K562 (cell line): Measurements from ENCODE around the gene IDH2. TPM values are rescaled to one million over a fixed set of nuclear protein-coding genes. Genes with fewer than 3 reads are reported as not detected.

Experiments
- CAMTA2 ChIP-seq: fragments of 250-450 bp; sonication (Bioruptor Pico); conservative IDR thresholded peaks from 2 replicates; pipeline ENCODE4 v1.5.1; 2022
- ESRRA ChIP-seq: fragments of 450-650 bp; IDR thresholded peaks from 2 replicates; pipeline ENCODE4 v1.6.1; 2014; ENCODE audit warnings: low read depth, mild to moderate bottlenecking, moderate library complexity, borderline replicate concordance
- FOXJ3 ChIP-seq: sonication (generic); formaldehyde crosslinking; IDR thresholded peaks from 2 replicates; pipeline ENCODE4 v1.4.0; 2020; ENCODE audit warnings: mild to moderate bottlenecking, missing genetic modification reagents
- MED1 ChIP-seq: sonication (generic); formaldehyde crosslinking; IDR thresholded peaks from 2 replicates; pipeline ENCODE4 v1.8.1; 2023; ENCODE audit warnings: missing genetic modification reagents, borderline replicate concordance
- NCOA4 ChIP-seq: fragments of 450-650 bp; IDR thresholded peaks from 2 replicates; pipeline ENCODE4 v1.6.1; 2018; ENCODE audit warnings: mild to moderate bottlenecking; ENCODE audit not compliant: partially characterized antibody
- OTX1 ChIP-seq: fragments of 450-650 bp; formaldehyde crosslinking; IDR thresholded peaks from 2 replicates; pipeline ENCODE4 v1.4.0; 2022; ENCODE audit warnings: mild to moderate bottlenecking
- RBM17 ChIP-seq: fragments of 200-400 bp; formaldehyde crosslinking; IDR thresholded peaks from 2 replicates; pipeline ENCODE4 v1.6.1; 2017; ENCODE audit warnings: low read depth, mild to moderate bottlenecking, low read length, borderline replicate concordance
- TAF1 ChIP-seq: IDR thresholded peaks from 2 replicates; pipeline ENCODE4 v1.6.1; 2011; ENCODE audit warnings: mild to moderate bottlenecking, low read length, moderate library complexity; ENCODE audit not compliant: insufficient read depth, control insufficient read depth, severe bottlenecking; ENCODE audit errors: extremely low read depth
- TCFL5 ChIP-seq: fragments of 250-450 bp; sonication (Bioruptor Pico); conservative IDR thresholded peaks from 2 replicates; pipeline ENCODE4 v1.6.1; 2021; ENCODE audit warnings: mild to moderate bottlenecking, moderate library complexity, matching md5 sums
- ZNF311 ChIP-seq: fragments of 250-450 bp; sonication (Bioruptor Pico); IDR thresholded peaks from 2 replicates; pipeline ENCODE4 v1.4.0; 2020; ENCODE audit warnings: mild to moderate bottlenecking, moderate library complexity
- polyA plus RNA-seq, 8 experiments: library from polyadenylated mRNA; depleted of rRNA in 4 of 8; stranded (reverse) in 5 of 8; unstranded in 3 of 8; fragments of >200 nt; fragmentation: Nextera tagmentation in 2 of 8; fragmentation: Illumina TruSeq in 1 of 8; extraction: Ambion mirVana in 2 of 8; extraction: Trizol in 1 of 8; gene quantifications; 2 replicates each; pipeline versions ENCODE4 v1.2.1 to v1.2.3, GENCODE V29; 2011 to 2014; ENCODE audit warnings: inconsistent platforms in 1 of 8, missing spikeins in 1 of 8
- total RNA-seq, 7 experiments: library from RNA; depleted of rRNA in 6 of 7; stranded (reverse); fragments of >200 nt in 6 of 7; fragmentation: Illumina TruSeq in 2 of 7; extraction: Trizol in 2 of 7; gene quantifications; 2 replicates each; pipeline versions ENCODE4 v1.2.1 to v1.2.3, GENCODE V29; 2011 to 2021; ENCODE audit warnings: low replicate concordance in 1 of 7
- TF ChIP-seq, protein P1 (sequence below): fragments of 250-450 bp; sonication (Bioruptor Pico); IDR thresholded peaks from 2 replicates; pipeline ENCODE4 v1.4.0; 2020; ENCODE audit warnings: mild to moderate bottlenecking, moderate library complexity
- TF ChIP-seq, protein P2 (sequence below): fragments of 450-650 bp; conservative IDR thresholded peaks from 2 replicates; pipeline ENCODE4 v1.6.1; 2016; ENCODE audit warnings: missing genetic modification characterization, low read depth, mild to moderate bottlenecking, missing compliant biosample characterization, moderate library complexity

IDH2 gene
- total and polyA plus RNA-seq, 9 of the 15 experiments (the other 6 are each of a cell fraction or from before 2014, with no cell fraction given): 0.70 to 99.9 (median 59.2) TPM

DNA sequence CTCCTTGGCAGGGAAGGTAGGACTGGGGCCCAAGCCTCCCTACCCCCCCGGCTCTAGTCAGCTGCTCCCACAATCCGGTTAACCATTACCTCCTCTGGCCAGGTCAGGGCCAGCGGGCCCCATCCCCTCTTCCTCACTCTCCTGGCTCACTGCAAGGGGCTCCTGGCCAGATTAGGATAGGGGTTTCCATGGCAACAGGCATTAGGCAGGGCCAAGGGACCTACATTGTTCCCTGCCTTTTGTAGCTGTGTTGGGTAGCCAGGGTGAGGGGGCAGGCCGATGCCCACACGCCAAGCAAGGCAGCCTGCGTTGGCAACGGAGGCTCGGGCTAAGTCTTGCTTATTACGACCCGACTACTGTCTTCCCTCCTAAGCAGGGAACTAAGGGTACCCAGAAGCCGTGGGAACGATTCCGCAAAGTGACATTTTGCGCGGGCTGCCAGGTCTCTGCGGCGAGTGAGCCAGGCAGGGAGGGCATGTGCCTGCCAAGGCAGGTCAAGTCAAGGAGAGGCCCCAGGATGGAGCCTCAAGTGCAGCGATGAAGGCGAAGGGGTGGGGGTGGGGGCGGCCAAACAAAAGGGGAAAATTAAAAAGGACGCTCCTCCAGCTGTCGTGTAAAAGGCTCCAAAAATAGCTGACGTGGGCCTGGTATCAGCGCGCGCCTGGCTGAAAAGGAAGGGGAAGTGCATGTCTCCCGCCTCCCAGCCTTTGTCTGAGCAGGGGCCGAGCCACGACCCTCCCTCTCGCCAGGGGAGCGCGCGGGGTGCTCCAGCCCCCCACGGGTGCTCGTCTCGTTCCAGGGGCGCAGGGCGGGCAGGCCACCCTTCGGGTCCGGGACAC is 919 bp downstream of the IDH2 start (continued):
- TF ChIP-seq, protein P1, sequence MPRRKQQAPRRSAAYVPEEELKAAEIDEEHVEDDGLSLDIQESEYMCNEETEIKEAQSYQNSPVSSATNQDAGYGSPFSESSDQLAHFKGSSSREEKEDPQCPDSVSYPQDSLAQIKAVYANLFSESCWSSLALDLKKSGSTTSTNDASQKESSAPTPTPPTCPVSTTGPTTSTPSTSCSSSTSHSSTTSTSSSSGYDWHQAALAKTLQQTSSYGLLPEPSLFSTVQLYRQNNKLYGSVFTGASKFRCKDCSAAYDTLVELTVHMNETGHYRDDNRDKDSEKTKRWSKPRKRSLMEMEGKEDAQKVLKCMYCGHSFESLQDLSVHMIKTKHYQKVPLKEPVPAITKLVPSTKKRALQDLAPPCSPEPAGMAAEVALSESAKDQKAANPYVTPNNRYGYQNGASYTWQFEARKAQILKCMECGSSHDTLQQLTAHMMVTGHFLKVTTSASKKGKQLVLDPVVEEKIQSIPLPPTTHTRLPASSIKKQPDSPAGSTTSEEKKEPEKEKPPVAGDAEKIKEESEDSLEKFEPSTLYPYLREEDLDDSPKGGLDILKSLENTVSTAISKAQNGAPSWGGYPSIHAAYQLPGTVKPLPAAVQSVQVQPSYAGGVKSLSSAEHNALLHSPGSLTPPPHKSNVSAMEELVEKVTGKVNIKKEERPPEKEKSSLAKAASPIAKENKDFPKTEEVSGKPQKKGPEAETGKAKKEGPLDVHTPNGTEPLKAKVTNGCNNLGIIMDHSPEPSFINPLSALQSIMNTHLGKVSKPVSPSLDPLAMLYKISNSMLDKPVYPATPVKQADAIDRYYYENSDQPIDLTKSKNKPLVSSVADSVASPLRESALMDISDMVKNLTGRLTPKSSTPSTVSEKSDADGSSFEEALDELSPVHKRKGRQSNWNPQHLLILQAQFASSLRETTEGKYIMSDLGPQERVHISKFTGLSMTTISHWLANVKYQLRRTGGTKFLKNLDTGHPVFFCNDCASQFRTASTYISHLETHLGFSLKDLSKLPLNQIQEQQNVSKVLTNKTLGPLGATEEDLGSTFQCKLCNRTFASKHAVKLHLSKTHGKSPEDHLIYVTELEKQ (CRISPR knock-in tag): no peak
- TF ChIP-seq OTX1 (CRISPR knock-in tag) (no peak), MED1 (CRISPR knock-in tag) (no peak), TCFL5 (CRISPR knock-in tag) (no peak), ZNF311 (no peak), RBM17 (no peak), NCOA4 (no peak), FOXJ3 (CRISPR knock-in tag) (no peak), TAF1 (no peak), ESRRA (no peak), CAMTA2 (CRISPR knock-in tag) (no peak)
- TF ChIP-seq, protein P2, sequence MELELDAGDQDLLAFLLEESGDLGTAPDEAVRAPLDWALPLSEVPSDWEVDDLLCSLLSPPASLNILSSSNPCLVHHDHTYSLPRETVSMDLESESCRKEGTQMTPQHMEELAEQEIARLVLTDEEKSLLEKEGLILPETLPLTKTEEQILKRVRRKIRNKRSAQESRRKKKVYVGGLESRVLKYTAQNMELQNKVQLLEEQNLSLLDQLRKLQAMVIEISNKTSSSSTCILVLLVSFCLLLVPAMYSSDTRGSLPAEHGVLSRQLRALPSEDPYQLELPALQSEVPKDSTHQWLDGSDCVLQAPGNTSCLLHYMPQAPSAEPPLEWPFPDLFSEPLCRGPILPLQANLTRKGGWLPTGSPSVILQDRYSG (tag): no peak
